B cell (primary cell): ENCODE results near the gene NKX6-2. TPM values are rescaled to one million over a fixed set of nuclear protein-coding genes. Genes with fewer than 3 reads are reported as not detected.

Experiments
- ATAC-seq: fragments of 200-7000 bp; cut with Tn5 transposase; one replicate; pipeline ENCODE4 v1.10.0; 2021; ENCODE audit warnings: low read depth, mild to moderate bottlenecking, moderate number of reproducible peaks, moderate library complexity
- CTCF ChIA-PET: fragments of 350-600 bp; sonication (Branson Sonifier 250); formaldehyde crosslinking; loops from one replicate; lab custom pipeline; 2021; ENCODE audit warnings: antibody characterized with exemption, inconsistent platforms; lab: Charles Lee
- POLR2A ChIA-PET: fragments of 350-600 bp; sonication (Branson Sonifier 250); formaldehyde crosslinking; loops from one replicate; lab custom pipeline; 2021; ENCODE audit warnings: antibody characterized with exemption; lab: Charles Lee
- DNase-seq: peaks from one replicate; pipeline ENCODE4 v3.0.0; 2013
- H2AFZ ChIP-seq: 2 replicates; pipeline ENCODE4 v1.6.1; 2012; ENCODE audit warnings: mild to moderate bottlenecking, low read depth, low read length; ENCODE audit not compliant: insufficient read depth, poor library complexity, severe bottlenecking
- H3K27ac ChIP-seq, 2 donors: 1 replicate in 1 of 2; 2 replicates in 1 of 2; pipeline ENCODE4 v1.5.1; 2012 to 2013; ENCODE audit warnings: low read length in 2 of 2, mild to moderate bottlenecking in 2 of 2, moderate library complexity in 1 of 2
- H3K27me3 ChIP-seq, 4 experiments: fragments of 200-600 bp in 1 of 4; sonication (generic) in 1 of 4; replicated peaks in 1 of 4; 1 replicate in 2 of 4; 2 replicates in 2 of 4; pipeline versions ENCODE4 v1.6.1 to v1.7.0; 2013 to 2016; ENCODE audit warnings: low read length in 3 of 4, mild to moderate bottlenecking in 2 of 4, mixed read lengths in 1 of 4, moderate library complexity in 1 of 4; ENCODE audit not compliant: insufficient read depth in 4 of 4, control insufficient read depth in 3 of 4; ENCODE audit errors: control extremely low read depth in 1 of 4
- H3K36me3 ChIP-seq, 2 experiments: replicated peaks in 1 of 2; 1 replicate in 1 of 2; 2 replicates in 1 of 2; pipeline versions ENCODE4 v1.6.1 to v1.7.1; 2013; ENCODE audit warnings: low read length in 1 of 2; ENCODE audit not compliant: insufficient read depth in 2 of 2, control insufficient read depth in 1 of 2; ENCODE audit errors: control extremely low read depth in 1 of 2, extremely low read depth in 1 of 2
- H3K4me1 ChIP-seq, 2 donors: fragments of 200-600 bp in 1 of 2; sonication (generic) in 1 of 2; 1 replicate in 1 of 2; 2 replicates in 1 of 2; pipeline versions ENCODE4 v1.5.1 to v1.6.1; 2013 to 2017; ENCODE audit warnings: low read length in 2 of 2; ENCODE audit not compliant: control insufficient read depth in 2 of 2, insufficient read depth in 2 of 2
- H3K4me2 ChIP-seq: replicated peaks from 2 replicates; pipeline ENCODE3; 2012; ENCODE audit warnings: mild to moderate bottlenecking, low read depth, low read length; ENCODE audit not compliant: poor library complexity, severe bottlenecking
- H3K4me3 ChIP-seq, 5 experiments: fragments of 200-600 bp in 1 of 5; sonication (generic) in 1 of 5; 1 replicate in 3 of 5; 2 replicates in 2 of 5; pipeline versions ENCODE4 v1.5.1 to v1.7.0; 2011 to 2016; ENCODE audit warnings: low read length in 4 of 5, mild to moderate bottlenecking in 4 of 5, low read depth in 2 of 5, control low read depth in 1 of 5, moderate library complexity in 1 of 5; ENCODE audit not compliant: insufficient read depth in 1 of 5; ENCODE audit errors: control extremely low read depth in 1 of 5, extremely low read depth in 1 of 5
- H3K79me2 ChIP-seq: fragments of 200-600 bp; sonication (generic); one replicate; pipeline ENCODE4 v1.6.0; 2016; ENCODE audit warnings: low read length; ENCODE audit not compliant: control insufficient read depth, insufficient read depth
- H3K9ac ChIP-seq: fragments of 200-600 bp; sonication (generic); 2 replicates; pipeline ENCODE4 v1.6.1; 2017; ENCODE audit warnings: mild to moderate bottlenecking, low read length, moderate library complexity
- H3K9me3 ChIP-seq, 3 donors: one replicate each; pipeline versions ENCODE4 v1.6.1 to v1.7.1; 2013; ENCODE audit warnings: low read length in 2 of 3; ENCODE audit not compliant: control insufficient read depth in 2 of 3, insufficient read depth in 1 of 3; ENCODE audit errors: control extremely low read depth in 1 of 3
- H4K20me1 ChIP-seq: 2 replicates; pipeline ENCODE4 v1.6.0; 2012; ENCODE audit warnings: mild to moderate bottlenecking, low read length; ENCODE audit not compliant: insufficient read depth, control insufficient read depth, poor library complexity, severe bottlenecking
- H3K27ac Mint-ChIP-seq: one replicate; pipeline ENCODE4 v1.8.0; 2021; ENCODE audit warnings: mixed read lengths
- H3K27me3 Mint-ChIP-seq: one replicate; pipeline ENCODE4 v1.8.0; 2021; ENCODE audit warnings: mixed read lengths
- H3K4me1 Mint-ChIP-seq: one replicate; pipeline ENCODE4 v1.8.0; 2021; ENCODE audit warnings: mixed read lengths
- H3K4me3 Mint-ChIP-seq: one replicate; pipeline ENCODE4 v1.8.0; 2021; ENCODE audit warnings: mixed read lengths
- H3K9me3 Mint-ChIP-seq: one replicate; pipeline ENCODE4 v1.8.0; 2022; ENCODE audit warnings: mixed read lengths; ENCODE audit not compliant: insufficient read depth
- EZH2 ChIP-seq: IDR thresholded peaks from 2 replicates; pipeline ENCODE4 v1.6.1; 2012; ENCODE audit warnings: borderline replicate concordance, low read depth, mild to moderate bottlenecking, moderate library complexity, low read length; ENCODE audit not compliant: insufficient read depth, poor library complexity, severe bottlenecking
- WGBS: methylation state at CpG from one replicate; pipeline ENCODE4 v1.1.5; 2013; ENCODE audit warnings: missing lambda C conversion rate; ENCODE audit not compliant: insufficient coverage; 5-methylcytosine and 5-hydroxymethylcytosine counted together
- intact Hi-C: fragments of 100-400 bp; cut with micrococcal nuclease; formaldehyde crosslinking; loops from one replicate; pipeline ENCODE4 v1.10.0; 2022
- polyA plus RNA-seq: library from polyadenylated mRNA; depleted of rRNA; stranded (reverse); fragments of >200 nt; gene quantifications from 2 replicates; pipeline ENCODE4 v1.2.3, GENCODE V29; 2012
- total RNA-seq, 2 donors: library from RNA; stranded (reverse); fragments of 120-200 nt in 1 of 2; gene quantifications; 1 replicate in 1 of 2; 2 replicates in 1 of 2; pipeline versions ENCODE4 v1.2.3 to v1.2.4, GENCODE V29; 2013 to 2022
- TF ChIP-seq, protein P1 (sequence below): fragments of 200-600 bp; IDR thresholded peaks from one replicate; pipeline ENCODE4 v1.8.0; 2022; ENCODE audit warnings: antibody characterized with exemption, mild to moderate bottlenecking

The NKX6-2 gene
- total and polyA plus RNA-seq, 2 donors (not counting 1 experiment from before 2014, with no cell fraction given): not detected

GRCh38 chr10:132827861-132828539, 42.1 kb upstream of the NKX6-2 start:
- H3K27ac Mint-ChIP-seq: no peak overlapping the region
- no peaks in the 10 kb centered on the region for H3K9me3 Mint-ChIP-seq
- intact Hi-C loops: no loop called here
- H3K4me2 ChIP-seq: no peak overlapping the region
- H3K4me3 ChIP-seq: no peak overlapping the region
- H3K9ac ChIP-seq: no peak overlapping the region
- no peaks in the 10 kb centered on the region for H3K79me2 ChIP-seq
- peaks cover 0 to 17% (median 0%) of the 10 kb centered on the region in 3 donors for H3K9me3 ChIP-seq
- CTCF ChIA-PET: no interaction called here
- no peak overlapping the region for H3K27ac ChIP-seq
- no peaks in the 10 kb centered on the region for H3K27me3 Mint-ChIP-seq
- no peak overlapping the region for H2AFZ ChIP-seq
- 92% methylated on average over 21 of the region's 29 CpGs for WGBS
- H3K4me1 Mint-ChIP-seq: no peaks in the 10 kb centered on the region
- no peaks in the 10 kb centered on the region for H3K4me1 ChIP-seq
- H3K36me3 ChIP-seq: no peaks in the 10 kb centered on the region
- H3K27me3 ChIP-seq: no peaks in the 10 kb centered on the region
- no peak for TF ChIP-seq EZH2
- TF ChIP-seq, protein P1, sequence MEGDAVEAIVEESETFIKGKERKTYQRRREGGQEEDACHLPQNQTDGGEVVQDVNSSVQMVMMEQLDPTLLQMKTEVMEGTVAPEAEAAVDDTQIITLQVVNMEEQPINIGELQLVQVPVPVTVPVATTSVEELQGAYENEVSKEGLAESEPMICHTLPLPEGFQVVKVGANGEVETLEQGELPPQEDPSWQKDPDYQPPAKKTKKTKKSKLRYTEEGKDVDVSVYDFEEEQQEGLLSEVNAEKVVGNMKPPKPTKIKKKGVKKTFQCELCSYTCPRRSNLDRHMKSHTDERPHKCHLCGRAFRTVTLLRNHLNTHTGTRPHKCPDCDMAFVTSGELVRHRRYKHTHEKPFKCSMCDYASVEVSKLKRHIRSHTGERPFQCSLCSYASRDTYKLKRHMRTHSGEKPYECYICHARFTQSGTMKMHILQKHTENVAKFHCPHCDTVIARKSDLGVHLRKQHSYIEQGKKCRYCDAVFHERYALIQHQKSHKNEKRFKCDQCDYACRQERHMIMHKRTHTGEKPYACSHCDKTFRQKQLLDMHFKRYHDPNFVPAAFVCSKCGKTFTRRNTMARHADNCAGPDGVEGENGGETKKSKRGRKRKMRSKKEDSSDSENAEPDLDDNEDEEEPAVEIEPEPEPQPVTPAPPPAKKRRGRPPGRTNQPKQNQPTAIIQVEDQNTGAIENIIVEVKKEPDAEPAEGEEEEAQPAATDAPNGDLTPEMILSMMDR: no peak
- DNase-seq: no peak
- no peak for ATAC-seq
- POLR2A ChIA-PET: no interaction called here
- H3K4me3 Mint-ChIP-seq: no peak overlapping the region
- H4K20me1 ChIP-seq: no peaks in the 10 kb centered on the region

GRCh38 chr10:132827423-132827789, 41.5 kb upstream of the NKX6-2 start:
- no peak overlapping the region for H3K27ac ChIP-seq
- ChIA-PET POLR2A (no interaction called here), CTCF (no interaction called here)
- H3K79me2 ChIP-seq: no peaks in the 10 kb centered on the region
- no peaks in the 10 kb centered on the region for H3K4me1 Mint-ChIP-seq
- H4K20me1 ChIP-seq: no peaks in the 10 kb centered on the region
- intact Hi-C loops: no loop called here
- no peaks in the 10 kb centered on the region for H3K9me3 Mint-ChIP-seq
- H3K27me3 Mint-ChIP-seq: no peaks in the 10 kb centered on the region
- H3K36me3 ChIP-seq: no peaks in the 10 kb centered on the region
- no peak overlapping the region for H3K27ac Mint-ChIP-seq
- no peak overlapping the region for H3K9ac ChIP-seq
- no peak overlapping the region for H3K4me3 Mint-ChIP-seq
- no peak for TF ChIP-seq EZH2
- TF ChIP-seq, protein P1: no peak
- peaks cover 0 to 17% (median 0%) of the 10 kb centered on the region in 3 donors for H3K9me3 ChIP-seq
- no peaks in the 10 kb centered on the region for H3K4me1 ChIP-seq
- H3K27me3 ChIP-seq: no peaks in the 10 kb centered on the region
- ATAC-seq (no peak), DNase-seq (no peak)
- no peak overlapping the region for H2AFZ ChIP-seq
- no peak overlapping the region for H3K4me2 ChIP-seq
- WGBS: 84% methylated on average over 11 of the region's 13 CpGs
- no peak overlapping the region for H3K4me3 ChIP-seq
